ENCODE data around the gene DUSP22. TPM values are rescaled to one million over a fixed set of nuclear protein-coding genes. Genes with fewer than 3 reads are reported as not detected.

DUSP22 gene
- total and polyA plus RNA-seq, 2 of the 8 experiments (the other 6 are each of a cell fraction or from before 2014, with no cell fraction given): 15.5 to 32.4 TPM

DNA sequence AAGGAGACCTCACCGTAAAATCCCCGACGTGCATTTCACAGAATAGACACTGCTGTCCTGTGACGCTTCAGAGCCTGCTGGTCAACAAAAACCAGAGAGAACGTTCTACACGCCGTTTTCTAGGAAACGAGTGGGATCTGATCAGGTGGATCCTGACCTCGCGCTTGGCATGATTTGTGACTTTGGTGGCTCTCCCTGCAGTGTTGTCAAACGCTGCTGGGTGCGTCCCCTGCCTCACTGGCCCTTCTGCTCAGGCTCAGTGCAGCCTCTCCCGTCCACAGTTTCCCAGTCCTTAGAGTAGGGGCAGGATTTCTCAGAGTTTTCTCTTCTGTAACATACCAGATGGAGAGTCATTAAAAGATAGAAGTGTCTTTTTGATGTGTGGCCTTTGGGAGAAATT is 71.6 kb downstream of the DUSP22 start:
- ChIA-PET POLR2A (ENCODE audit: partially characterized antibody) (no interaction called here), CTCF (ENCODE audit: partially characterized antibody) (interaction anchor here (1.3 to 6.4 kb wide), 2 partner anchors 12 to 42 kb away, joined by 3 to 48 read pairs; no protein-coding TSS in a partner anchor)
- Histone ChIP-seq H3K23me2 (ENCODE audit: low read depth, low read length) (no peaks in the 10 kb centered on the region), H3K36me3 (ENCODE audit: control insufficient read depth in 2 of 4, insufficient read depth in 4 of 4, low read length in 3 of 4) (no peaks in the 10 kb centered on the region; a peak in 1 of 8 replicates), H4K8ac (ENCODE audit: extremely low read depth, insufficient read depth, low read length) (no peak overlapping the region), H3K4me1 (replicated peaks in 1 of 4; ENCODE audit: control insufficient read depth in 3 of 4, insufficient read depth in 4 of 4, low read length in 3 of 4) (no peaks in the 10 kb centered on the region), H3K4me2 (ENCODE audit: insufficient read depth in 1 of 2, low read depth in 2 of 2, low read length in 2 of 2) (no peak overlapping the region), H3K9me3 (ENCODE audit: insufficient read depth in 2 of 2, low read depth in 1 of 2, low read length in 1 of 2) (peaks cover 47 to 88% of the 10 kb centered on the region in 2 experiments), H3K23ac (ENCODE audit: insufficient read length) (no peak overlapping the region), H2BK20ac (ENCODE audit: low read length) (no peak overlapping the region), H3K9ac (replicated peaks in 1 of 4; ENCODE audit: extremely low read depth in 1 of 4, low read depth in 3 of 4, low read length in 3 of 4) (no peak overlapping the region), H4K5ac (ENCODE audit: insufficient read length, low read depth, low read length) (no peak overlapping the region), H2AK5ac (ENCODE audit: low read depth, low read length) (no peak overlapping the region), H3K27ac (ENCODE audit: low read depth, low read length) (no peak overlapping the region), H2BK12ac (ENCODE audit: low read depth, low read length) (no peak overlapping the region), H2BK15ac (ENCODE audit: low read length) (no peak overlapping the region), H2BK5ac (ENCODE audit: low read depth, low read length) (no peak overlapping the region), H3K79me2 (ENCODE audit: control insufficient read depth in 1 of 2, insufficient read depth in 2 of 2, low read length in 2 of 2) (no peaks in the 10 kb centered on the region; a peak in 1 of 4 replicates), H3K18ac (ENCODE audit: extremely low read depth, low read length) (no peak overlapping the region), H3K56ac (replicated peaks; ENCODE audit: insufficient read length, low read depth, low read length) (no peak overlapping the region), H3K27me3 (replicated peaks in 1 of 4; ENCODE audit: control insufficient read depth in 3 of 4, extremely low read depth in 1 of 4, insufficient read depth in 3 of 4, low read length in 3 of 4) (no peaks in the 10 kb centered on the region; a peak in 1 of 7 replicates), H3K4ac (replicated peaks; ENCODE audit: insufficient read length, low read depth, low read length) (no peak overlapping the region), H3K14ac (ENCODE audit: insufficient read length) (no peak overlapping the region), H2AFZ (ENCODE audit: low read length) (no peak overlapping the region), H4K20me1 (replicated peaks in 1 of 2; ENCODE audit: control insufficient read depth in 1 of 2, insufficient read depth in 2 of 2, low read length in 2 of 2) (no peaks in the 10 kb centered on the region), H3K4me3 (ENCODE audit: extremely low read depth in 1 of 4, insufficient read depth in 2 of 4, low read depth in 3 of 4, low read length in 4 of 4) (no peak overlapping the region), H3K79me1 (ENCODE audit: low read depth, low read length) (no peaks in the 10 kb centered on the region), H2BK120ac (replicated peaks; ENCODE audit: low read depth, low read length) (no peak overlapping the region), H4K91ac (replicated peaks; ENCODE audit: insufficient read length, low read length) (no peak overlapping the region)
- FAIRE-seq (no peak), DNase-seq (ENCODE audit: low read depth in 1 of 2, low spot score in 2 of 2) (no peak)
- WGBS, 2 experiments (ENCODE audit: extremely low coverage in 1 of 2, insufficient coverage in 1 of 2, insufficient read length in 1 of 2, insufficient replicate concordance in 2 of 2, low coverage in 1 of 2, low lambda C conversion rate in 2 of 2, missing lambda C conversion rate in 1 of 2): 91% methylated on average over 13 of the region's 13 CpGs; no CpG with 5 or more reads in 1 of the 2 experiments
- no peak for TF ChIP-seq TBP (IDR thresholded peaks at IDR 0.05; ENCODE audit: low read depth, low read length)
- no peak for TF ChIP-seq RBBP5 (IDR thresholded peaks at IDR 0.05; ENCODE audit: borderline replicate concordance, low read depth, low read length)
- no peak for TF ChIP-seq POLR2AphosphoS5 (IDR thresholded peaks at IDR 0.05; ENCODE audit: low read depth, low read length)
- no peak for TF ChIP-seq KDM4A (IDR thresholded peaks at IDR 0.05; ENCODE audit: low read depth, low read length, severe bottlenecking)
- no peak for TF ChIP-seq BCL11A (IDR thresholded peaks at IDR 0.05; ENCODE audit: low read depth in 2 of 2, low read length in 2 of 2)
- no peak for TF ChIP-seq MAFK (IDR thresholded peaks at IDR 0.05; ENCODE audit: low read depth, low read length)
- TF ChIP-seq, protein P1, sequence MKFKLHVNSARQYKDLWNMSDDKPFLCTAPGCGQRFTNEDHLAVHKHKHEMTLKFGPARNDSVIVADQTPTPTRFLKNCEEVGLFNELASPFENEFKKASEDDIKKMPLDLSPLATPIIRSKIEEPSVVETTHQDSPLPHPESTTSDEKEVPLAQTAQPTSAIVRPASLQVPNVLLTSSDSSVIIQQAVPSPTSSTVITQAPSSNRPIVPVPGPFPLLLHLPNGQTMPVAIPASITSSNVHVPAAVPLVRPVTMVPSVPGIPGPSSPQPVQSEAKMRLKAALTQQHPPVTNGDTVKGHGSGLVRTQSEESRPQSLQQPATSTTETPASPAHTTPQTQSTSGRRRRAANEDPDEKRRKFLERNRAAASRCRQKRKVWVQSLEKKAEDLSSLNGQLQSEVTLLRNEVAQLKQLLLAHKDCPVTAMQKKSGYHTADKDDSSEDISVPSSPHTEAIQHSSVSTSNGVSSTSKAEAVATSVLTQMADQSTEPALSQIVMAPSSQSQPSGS (IDR thresholded peaks at IDR 0.05; ENCODE audit: low read length): no peak
- TF ChIP-seq FOSL1 (IDR thresholded peaks at IDR 0.05; ENCODE audit: insufficient read depth, low read depth, low read length): no peak
- no peak for TF ChIP-seq EP300 (IDR thresholded peaks at IDR 0.05; ENCODE audit: borderline replicate concordance in 1 of 2, low read depth in 2 of 2, low read length in 2 of 2)
- TF ChIP-seq ZNF274 (IDR thresholded peaks at IDR 0.05; ENCODE audit: borderline replicate concordance, extremely low read depth, low read length): no peak
- TF ChIP-seq TAF7 (optimal IDR thresholded peaks at IDR 0.05; ENCODE audit: borderline replicate concordance, low read depth, low read length): no peak
- no peak for TF ChIP-seq SP2 (IDR thresholded peaks at IDR 0.05; ENCODE audit: low read length)
- TF ChIP-seq GABPA (IDR thresholded peaks at IDR 0.05; ENCODE audit: borderline replicate concordance, insufficient read depth, low read length): no peak
